ENCODE results near the gene ANO1. TPM values are rescaled to one million over a fixed set of nuclear protein-coding genes. Genes with fewer than 3 reads are reported as not detected.

The ANO1 gene
- total and polyA plus RNA-seq, 2 donors (not counting 1 experiment from before 2014, with no cell fraction given), result not detected

DNA sequence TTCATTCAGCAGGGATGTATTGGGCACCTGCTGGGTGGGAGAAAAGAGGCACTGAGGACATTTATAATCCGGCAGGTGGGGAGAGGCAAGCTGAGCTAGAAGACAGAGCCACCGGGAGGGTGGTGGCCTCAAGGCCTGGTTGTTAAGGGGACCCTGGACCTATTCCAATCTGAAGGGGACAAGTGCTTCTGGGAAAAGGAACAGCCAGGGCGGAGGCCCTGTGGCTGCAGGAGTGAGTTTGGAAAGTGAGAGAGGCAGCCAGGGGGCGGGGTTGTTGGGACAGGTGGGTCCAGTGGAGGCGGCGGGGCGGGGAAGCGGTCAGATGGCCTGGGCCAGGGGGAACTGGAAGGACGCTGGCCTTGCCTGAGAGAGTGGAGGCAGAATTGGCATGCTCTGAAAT is 29.1 kb downstream of the ANO1 start:
- Histone ChIP-seq H2AFZ (ENCODE audit: insufficient read depth, low read depth, low read length, poor library complexity, severe bottlenecking) (no peak overlapping the region), H3K9ac (ENCODE audit: low read length) (no peak overlapping the region), H3K4me3 (ENCODE audit: control extremely low read depth in 1 of 5, extremely low read depth in 1 of 5, insufficient read depth in 1 of 5, low read depth in 2 of 5, low read length in 4 of 5) (no peak overlapping the region), H4K20me1 (ENCODE audit: control insufficient read depth, insufficient read depth, low read length, poor library complexity, severe bottlenecking) (no peaks in the 10 kb centered on the region), H3K36me3 (replicated peaks in 1 of 2; ENCODE audit: control extremely low read depth in 1 of 2, control insufficient read depth in 1 of 2, extremely low read depth in 1 of 2, insufficient read depth in 2 of 2, low read length in 1 of 2) (no peaks in the 10 kb centered on the region), H3K9me3 (ENCODE audit: control extremely low read depth in 1 of 3, control insufficient read depth in 2 of 3, insufficient read depth in 1 of 3, low read length in 2 of 3) (no peaks in the 10 kb centered on the region), H3K4me2 (replicated peaks; ENCODE audit: low read depth, low read length, poor library complexity, severe bottlenecking) (no peak overlapping the region), H3K27ac (ENCODE audit: low read length in 2 of 2) (no peak overlapping the region), H3K27me3 (replicated peaks in 1 of 4; ENCODE audit: control extremely low read depth in 1 of 4, control insufficient read depth in 3 of 4, insufficient read depth in 4 of 4, low read length in 3 of 4) (no peaks in the 10 kb centered on the region), H3K79me2 (ENCODE audit: control insufficient read depth, insufficient read depth, low read length) (no peaks in the 10 kb centered on the region), H3K4me1 (ENCODE audit: control insufficient read depth in 2 of 2, insufficient read depth in 2 of 2, low read length in 2 of 2) (no peaks in the 10 kb centered on the region)
- POLR2A ChIA-PET, result no interaction called here
- ATAC-seq (ENCODE audit: low read depth) (no peak), DNase-seq (no peak)
- CTCF ChIA-PET, result no interaction called here
- intact Hi-C loops (cut with micrococcal nuclease), result no loop called here
- no peak overlapping the region for H3K4me3 Mint-ChIP-seq
- TF ChIP-seq, protein P1, sequence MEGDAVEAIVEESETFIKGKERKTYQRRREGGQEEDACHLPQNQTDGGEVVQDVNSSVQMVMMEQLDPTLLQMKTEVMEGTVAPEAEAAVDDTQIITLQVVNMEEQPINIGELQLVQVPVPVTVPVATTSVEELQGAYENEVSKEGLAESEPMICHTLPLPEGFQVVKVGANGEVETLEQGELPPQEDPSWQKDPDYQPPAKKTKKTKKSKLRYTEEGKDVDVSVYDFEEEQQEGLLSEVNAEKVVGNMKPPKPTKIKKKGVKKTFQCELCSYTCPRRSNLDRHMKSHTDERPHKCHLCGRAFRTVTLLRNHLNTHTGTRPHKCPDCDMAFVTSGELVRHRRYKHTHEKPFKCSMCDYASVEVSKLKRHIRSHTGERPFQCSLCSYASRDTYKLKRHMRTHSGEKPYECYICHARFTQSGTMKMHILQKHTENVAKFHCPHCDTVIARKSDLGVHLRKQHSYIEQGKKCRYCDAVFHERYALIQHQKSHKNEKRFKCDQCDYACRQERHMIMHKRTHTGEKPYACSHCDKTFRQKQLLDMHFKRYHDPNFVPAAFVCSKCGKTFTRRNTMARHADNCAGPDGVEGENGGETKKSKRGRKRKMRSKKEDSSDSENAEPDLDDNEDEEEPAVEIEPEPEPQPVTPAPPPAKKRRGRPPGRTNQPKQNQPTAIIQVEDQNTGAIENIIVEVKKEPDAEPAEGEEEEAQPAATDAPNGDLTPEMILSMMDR (IDR thresholded peaks at IDR 0.05), result no peak
- no peak for TF ChIP-seq EZH2 (IDR thresholded peaks at IDR 0.05; ENCODE audit: borderline replicate concordance, insufficient read depth, low read depth, low read length, poor library complexity, severe bottlenecking)
- no peak overlapping the region for H3K27ac Mint-ChIP-seq
- H3K9me3 Mint-ChIP-seq (ENCODE audit: insufficient read depth), result no peaks in the 10 kb centered on the region
- H3K4me1 Mint-ChIP-seq, result no peaks in the 10 kb centered on the region
- 88% methylated on average over 8 of the region's 9 CpGs for WGBS (ENCODE audit: insufficient coverage)
- peaks cover 6% of the 10 kb centered on the region for H3K27me3 Mint-ChIP-seq

DNA sequence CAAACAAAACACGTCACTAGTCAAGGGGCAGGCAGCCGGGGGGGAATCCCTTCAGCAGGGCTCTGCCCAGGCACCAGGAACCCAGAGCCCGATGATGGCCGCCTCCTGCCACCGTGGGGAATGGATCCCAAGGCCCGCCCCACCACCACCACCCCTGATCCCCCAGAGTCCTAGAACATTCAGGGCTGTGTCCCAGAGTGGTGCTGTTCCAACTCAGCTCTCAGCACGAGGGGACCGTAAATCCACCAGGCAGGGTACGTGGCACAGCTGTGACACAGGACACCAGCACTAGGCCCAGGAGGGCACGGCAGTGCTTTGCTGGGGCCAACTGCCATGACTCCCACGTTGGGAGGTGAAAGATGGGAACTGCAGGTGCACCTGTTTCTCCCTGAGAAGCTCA is 29.6 kb downstream of the ANO1 start:
- ChIA-PET POLR2A (no interaction called here), CTCF (no interaction called here)
- Mint-ChIP-seq H3K27ac (no peak overlapping the region), H3K4me3 (no peak overlapping the region), H3K4me1 (no peaks in the 10 kb centered on the region), H3K9me3 (ENCODE audit: insufficient read depth) (no peaks in the 10 kb centered on the region), H3K27me3 (peaks cover 6% of the 10 kb centered on the region)
- Histone ChIP-seq H3K36me3 (replicated peaks in 1 of 2; ENCODE audit: control extremely low read depth in 1 of 2, control insufficient read depth in 1 of 2, extremely low read depth in 1 of 2, insufficient read depth in 2 of 2, low read length in 1 of 2) (no peaks in the 10 kb centered on the region), H4K20me1 (ENCODE audit: control insufficient read depth, insufficient read depth, low read length, poor library complexity, severe bottlenecking) (no peaks in the 10 kb centered on the region), H3K9me3 (ENCODE audit: control extremely low read depth in 1 of 3, control insufficient read depth in 2 of 3, insufficient read depth in 1 of 3, low read length in 2 of 3) (no peaks in the 10 kb centered on the region), H2AFZ (ENCODE audit: insufficient read depth, low read depth, low read length, poor library complexity, severe bottlenecking) (no peak overlapping the region), H3K79me2 (ENCODE audit: control insufficient read depth, insufficient read depth, low read length) (no peaks in the 10 kb centered on the region), H3K27ac (ENCODE audit: low read length in 2 of 2) (no peak overlapping the region), H3K4me1 (ENCODE audit: control insufficient read depth in 2 of 2, insufficient read depth in 2 of 2, low read length in 2 of 2) (no peaks in the 10 kb centered on the region), H3K4me3 (ENCODE audit: control extremely low read depth in 1 of 5, extremely low read depth in 1 of 5, insufficient read depth in 1 of 5, low read depth in 2 of 5, low read length in 4 of 5) (no peak overlapping the region), H3K9ac (ENCODE audit: low read length) (no peak overlapping the region), H3K4me2 (replicated peaks; ENCODE audit: low read depth, low read length, poor library complexity, severe bottlenecking) (no peak overlapping the region), H3K27me3 (replicated peaks in 1 of 4; ENCODE audit: control extremely low read depth in 1 of 4, control insufficient read depth in 3 of 4, insufficient read depth in 4 of 4, low read length in 3 of 4) (no peaks in the 10 kb centered on the region)
- DNase-seq (no peak), ATAC-seq (ENCODE audit: low read depth) (no peak)
- 77% methylated on average over 11 of the region's 11 CpGs for WGBS (ENCODE audit: insufficient coverage)
- TF ChIP-seq EZH2 (IDR thresholded peaks at IDR 0.05; ENCODE audit: borderline replicate concordance, insufficient read depth, low read depth, low read length, poor library complexity, severe bottlenecking), result no peak
- TF ChIP-seq, protein P1 (IDR thresholded peaks at IDR 0.05), result no peak
- intact Hi-C loops (cut with micrococcal nuclease), result no loop called here

Measured in B cell (primary cell).